ENCODE data around the gene SYNGR4.

GRCh38 chr19:48390188-48391099, 26.3 kb downstream of the SYNGR4 start:
- TF ChIP-seq CTCF (IDR thresholded peaks at IDR 0.05) (peak; percentile 61 to 81 (median 74)), POLR2A (IDR thresholded peaks at IDR 0.05) (no peak)
